ENCODE measurements around the gene PIGT.

DNA sequence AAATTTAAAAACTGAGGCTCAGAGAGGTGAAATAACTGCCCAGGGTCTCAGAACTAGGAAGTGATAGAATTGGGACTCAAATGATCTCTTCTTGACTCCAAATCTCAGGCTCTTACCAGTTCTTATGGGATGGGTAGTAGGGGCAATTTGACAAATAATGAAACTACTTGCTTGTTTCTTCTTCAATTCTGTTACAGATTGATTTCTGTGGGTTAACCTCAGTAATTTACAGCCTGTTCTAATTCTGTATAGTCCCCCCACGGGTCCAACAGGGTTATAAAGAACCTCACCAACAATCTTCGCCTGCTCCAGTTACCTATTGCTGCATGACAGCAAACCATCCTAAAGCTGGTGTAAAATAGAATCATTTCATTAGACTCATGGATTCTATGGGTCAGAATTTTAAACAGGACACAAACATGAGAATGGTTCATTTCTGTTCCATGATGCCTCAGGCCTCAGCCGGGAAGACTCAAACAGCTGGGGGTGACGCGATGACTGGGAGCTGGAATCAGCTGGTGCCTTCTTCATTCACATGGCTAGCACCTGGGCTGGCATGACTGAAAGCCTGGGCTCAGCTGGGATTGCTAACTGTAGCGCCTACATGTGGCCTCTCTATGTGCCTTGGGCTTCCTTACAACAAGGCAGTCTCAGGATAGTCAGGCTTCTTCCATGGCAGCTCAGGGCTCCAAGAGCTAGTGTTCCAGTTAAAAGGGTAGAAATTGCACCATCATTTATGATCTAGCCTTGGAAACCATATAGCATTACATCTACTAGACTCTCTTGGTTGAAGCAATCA lies 47.0 kb downstream of the PIGT start:
- TF ChIP-seq POLR2AphosphoS5 (IDR thresholded peaks at IDR 0.05; ENCODE audit: low read depth, low read length): no peak
- no peak for TF ChIP-seq REST (IDR thresholded peaks at IDR 0.05; ENCODE audit: insufficient read depth in 1 of 2, low read depth in 2 of 2, low read length in 2 of 2)
- no peak for TF ChIP-seq TAF1 (IDR thresholded peaks at IDR 0.05; ENCODE audit: borderline replicate concordance, insufficient read depth, low read length)

Data from PFSK-1 (cell line).